IMR-90 (cell line): Measurements from ENCODE around the gene QPRT.
"Not testable (repeated sequence)": the region's sequence is repeated elsewhere in the genome, so short reads cannot be mapped to it uniquely, and the experiment has no call there.

Source experiments
- BHLHE40 ChIP-seq: fragments of 150-350 bp; IDR thresholded peaks from 2 replicates; pipeline ENCODE4 v1.6.1; 2016; ENCODE audit warnings: mild to moderate bottlenecking, low read depth, low read length
- CEBPB ChIP-seq: IDR thresholded peaks from 2 replicates; pipeline ENCODE4 v1.6.1; 2012; ENCODE audit warnings: low read depth, low read length, improper control_type of control experiment
- CHD1 ChIP-seq: IDR thresholded peaks from 2 replicates; pipeline ENCODE4 v1.6.1; 2012; ENCODE audit warnings: low read depth, low read length, improper control_type of control experiment
- CTCF ChIP-seq: conservative IDR thresholded peaks from 2 replicates; pipeline ENCODE4 v1.5.1; 2012; ENCODE audit warnings: mild to moderate bottlenecking, low read depth, low read length, improper control_type of control experiment
- MAFK ChIP-seq: IDR thresholded peaks from 2 replicates; pipeline ENCODE4 v1.6.1; 2012; ENCODE audit warnings: low read depth, low read length, improper control_type of control experiment
- MXI1 ChIP-seq: IDR thresholded peaks from 2 replicates; pipeline ENCODE4 v1.6.1; 2012; ENCODE audit warnings: low read depth, mild to moderate bottlenecking, low read length, moderate library complexity, borderline replicate concordance
- NFE2L2 ChIP-seq: fragments of 150-350 bp; IDR thresholded peaks from 2 replicates; pipeline ENCODE4 v1.6.1; 2016; ENCODE audit warnings: low read depth, mild to moderate bottlenecking, low read length
- POLR2A ChIP-seq: IDR thresholded peaks from 2 replicates; pipeline ENCODE4 v1.6.1; 2012; ENCODE audit warnings: mild to moderate bottlenecking, low read depth, low read length
- RAD21 ChIP-seq: IDR thresholded peaks from 2 replicates; pipeline ENCODE4 v1.6.1; 2012; ENCODE audit warnings: low read length, improper control_type of control experiment
- RCOR1 ChIP-seq: IDR thresholded peaks from 2 replicates; pipeline ENCODE4 v1.6.1; 2012; ENCODE audit warnings: mild to moderate bottlenecking, low read length, improper control_type of control experiment; ENCODE audit not compliant: insufficient replicate concordance
- RFX5 ChIP-seq: IDR thresholded peaks from 2 replicates; pipeline ENCODE4 v1.8.0; 2012; ENCODE audit warnings: low read depth, mild to moderate bottlenecking, low read length, moderate library complexity
- SMC3 ChIP-seq: fragments of 150-350 bp; IDR thresholded peaks from 2 replicates; pipeline ENCODE4 v1.6.1; 2016; ENCODE audit warnings: low read depth, mild to moderate bottlenecking, antibody characterized with exemption, low read length, moderate library complexity

- TF ChIP-seq CTCF, CEBPB, POLR2A, MAFK, MXI1, CHD1, RAD21, RFX5, RCOR1, NFE2L2, BHLHE40, SMC3: not testable (repeated sequence)
Observed at GRCh38 chr16:29653890-29654289, 25.1 kb upstream of the QPRT start.
